DND-41 (cell line): ENCODE measurements around the gene PTOV1.

ENCODE experiments used
- ATAC-seq: fragments of 200-7000 bp; cut with Tn5 transposase; 3 replicates; pipeline ENCODE4 v1.9.1; 2021; ENCODE audit warnings: low read depth; ENCODE audit not compliant: insufficient read depth
- DNase-seq: peaks from one replicate; pipeline ENCODE4 v3.0.0-alpha.2; 2020
- H2AFZ ChIP-seq: 2 replicates; pipeline ENCODE4 v1.6.0; 2012; ENCODE audit warnings: low read depth, low read length
- H3K27ac ChIP-seq: 2 replicates; pipeline ENCODE4 v1.5.1; 2012; ENCODE audit warnings: low read length, inconsistent platforms
- H3K27me3 ChIP-seq: fragments of 200-600 bp; sonication (generic); 2 replicates; pipeline ENCODE4 v1.6.0; 2012; ENCODE audit warnings: low read length, mild to moderate bottlenecking, inconsistent platforms; ENCODE audit not compliant: insufficient read depth, poor library complexity
- H3K36me3 ChIP-seq: 2 replicates; pipeline ENCODE4 v1.5.1; 2012; ENCODE audit warnings: low read length, inconsistent platforms; ENCODE audit not compliant: insufficient read depth
- H3K4me1 ChIP-seq: 2 replicates; pipeline ENCODE4 v1.5.1; 2012; ENCODE audit warnings: mild to moderate bottlenecking, low read length; ENCODE audit not compliant: insufficient read depth
- H3K4me2 ChIP-seq: 2 replicates; pipeline ENCODE4 v1.6.0; 2012; ENCODE audit warnings: mild to moderate bottlenecking, moderate library complexity, low read length, inconsistent platforms; ENCODE audit not compliant: insufficient read depth
- H3K4me3 ChIP-seq, 2 experiments: fragments of 200-600 bp in 1 of 2; shearing (Covaris generic) in 1 of 2; 2 replicates each; pipeline ENCODE4 v1.5.1; 2012 to 2016; ENCODE audit warnings: inconsistent platforms in 2 of 2, low read length in 2 of 2, mild to moderate bottlenecking in 2 of 2, low read depth in 1 of 2, moderate library complexity in 1 of 2
- H3K79me2 ChIP-seq: 2 replicates; pipeline ENCODE4 v1.6.0; 2012; ENCODE audit warnings: low read length, inconsistent platforms; ENCODE audit not compliant: insufficient read depth
- H3K9ac ChIP-seq: 2 replicates; pipeline ENCODE4 v1.6.0; 2012; ENCODE audit warnings: low read depth, mild to moderate bottlenecking, inconsistent platforms, low read length, moderate library complexity
- H3K9me3 ChIP-seq: 2 replicates; pipeline ENCODE4 v1.5.1; 2012; ENCODE audit warnings: low read length, moderate library complexity, mild to moderate bottlenecking, inconsistent platforms; ENCODE audit not compliant: insufficient read depth, severe bottlenecking
- H4K20me1 ChIP-seq: 2 replicates; pipeline ENCODE4 v1.6.0; 2012; ENCODE audit warnings: low read length; ENCODE audit not compliant: insufficient read depth
- CTCF ChIP-seq: IDR thresholded peaks from 2 replicates; pipeline ENCODE4 v1.5.1; 2012; ENCODE audit warnings: borderline replicate concordance, low read length, moderate library complexity, mild to moderate bottlenecking; ENCODE audit not compliant: poor library complexity, severe bottlenecking; ENCODE audit errors: extremely low read depth
- EZH2 ChIP-seq: IDR thresholded peaks from 3 replicates; pipeline ENCODE4 v1.6.1; 2012; ENCODE audit warnings: borderline replicate concordance, low read depth, mild to moderate bottlenecking, moderate library complexity, low read length, inconsistent platforms; ENCODE audit not compliant: severe bottlenecking

The PTOV1 gene

GRCh38 chr19:49854378-49855263, 3.7 kb downstream of the PTOV1 start:
- H3K27me3 ChIP-seq = no peaks in the 10 kb centered on the region
- peaks cover 71% of the 10 kb centered on the region for H3K36me3 ChIP-seq
- peaks cover 32% of the 10 kb centered on the region for H3K4me1 ChIP-seq
- no peak overlapping the region for H3K9ac ChIP-seq
- H3K9me3 ChIP-seq = no peaks in the 10 kb centered on the region
- H3K4me2 ChIP-seq = 0 out of 2 replicates have a peak overlapping the region, but pooled peaks have one; percentile 82
- H3K27ac ChIP-seq = no peak overlapping the region
- peaks cover 69% of the 10 kb centered on the region for H3K79me2 ChIP-seq
- no peak for ATAC-seq
- TF ChIP-seq EZH2 = no peak
- TF ChIP-seq CTCF = no peak
- no peak overlapping the region for H2AFZ ChIP-seq
- H4K20me1 ChIP-seq = peaks cover 73% of the 10 kb centered on the region
- H3K4me3 ChIP-seq = no peak overlapping the region
- DNase-seq = no peak

DNA sequence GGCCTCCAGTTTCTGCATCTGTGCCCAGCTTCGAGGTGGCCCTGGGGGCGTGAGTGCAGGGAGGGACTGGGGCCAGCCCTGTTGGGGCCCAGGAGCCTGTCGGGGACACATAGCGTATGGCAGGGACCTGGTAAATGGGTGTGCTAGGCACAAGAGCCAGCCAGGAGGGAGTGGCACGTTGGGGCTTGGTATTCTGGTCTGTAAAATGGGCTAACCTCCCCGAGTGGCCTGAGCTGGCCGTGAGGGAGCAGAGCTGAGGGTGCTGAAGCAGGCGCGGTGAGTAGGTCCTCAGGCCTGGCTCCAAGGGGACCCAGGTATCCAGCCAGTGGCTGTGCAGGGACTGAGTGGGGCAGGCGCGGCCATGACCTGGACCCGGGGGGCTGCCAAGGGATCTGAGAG, 4.3 kb downstream of the PTOV1 start:
- Histone ChIP-seq H3K4me2 (no peak overlapping the region), H3K27me3 (no peaks in the 10 kb centered on the region), H3K27ac (no peak overlapping the region), H3K9ac (no peak overlapping the region), H3K4me1 (peaks cover 27% of the 10 kb centered on the region), H3K9me3 (no peaks in the 10 kb centered on the region), H3K79me2 (peaks cover 63% of the 10 kb centered on the region), H3K36me3 (peaks cover 78% of the 10 kb centered on the region), H4K20me1 (peaks cover 78% of the 10 kb centered on the region), H3K4me3 (no peak overlapping the region), H2AFZ (no peak overlapping the region)
- TF ChIP-seq EZH2 (no peak), CTCF (no peak)
- ATAC-seq (no peak), DNase-seq (no peak)

GRCh38 chr19:49855676-49856573, 5.0 kb downstream of the PTOV1 start:
- peaks cover 84% of the 10 kb centered on the region for H3K36me3 ChIP-seq
- H4K20me1 ChIP-seq = peaks cover 85% of the 10 kb centered on the region
- H3K79me2 ChIP-seq = peaks cover 62% of the 10 kb centered on the region
- H3K4me2 ChIP-seq = no peak overlapping the region
- H2AFZ ChIP-seq = no peak overlapping the region
- no peaks in the 10 kb centered on the region for H3K9me3 ChIP-seq
- ATAC-seq (no peak), DNase-seq (no peak)
- H3K27me3 ChIP-seq = no peaks in the 10 kb centered on the region
- no peak overlapping the region for H3K9ac ChIP-seq
- peak; percentile 8 for TF ChIP-seq CTCF
- no peak for TF ChIP-seq EZH2
- no peak overlapping the region for H3K4me3 ChIP-seq
- no peak overlapping the region for H3K27ac ChIP-seq
- H3K4me1 ChIP-seq = peaks cover 25% of the 10 kb centered on the region
